KMS-11 (cell line): ENCODE results near the gene EIF2AK3.
"Not testable (repeated sequence)": the region's sequence is repeated elsewhere in the genome, so short reads cannot be mapped to it uniquely, and the experiment has no call there.

ENCODE experiments used
- H2AFZ ChIP-seq: fragments of 200-600 bp; sonication (generic); 2 replicates; pipeline ENCODE4 v1.6.1; 2016; ENCODE audit warnings: antibody characterized with exemption, mixed run types, low read depth
- H3K27ac ChIP-seq: fragments of 200-600 bp; sonication (generic); 2 replicates; pipeline ENCODE4 v1.6.1; 2016; ENCODE audit warnings: mild to moderate bottlenecking, mixed run types
- H3K27me3 ChIP-seq: fragments of 200-600 bp; sonication (generic); 2 replicates; pipeline ENCODE4 v1.6.1; 2017; ENCODE audit warnings: mild to moderate bottlenecking, low read depth, mixed run types, moderate library complexity; ENCODE audit not compliant: insufficient read depth
- H3K36me3 ChIP-seq: fragments of 200-600 bp; sonication (generic); 2 replicates; pipeline ENCODE4 v1.6.1; 2017; ENCODE audit warnings: mild to moderate bottlenecking, mixed run types; ENCODE audit not compliant: insufficient read depth
- H3K4me1 ChIP-seq: fragments of 200-600 bp; sonication (generic); 2 replicates; pipeline ENCODE4 v1.6.1; 2016; ENCODE audit warnings: mild to moderate bottlenecking, low read depth, mixed run types; ENCODE audit not compliant: poor library complexity, severe bottlenecking
- H3K4me2 ChIP-seq: fragments of 200-600 bp; sonication (generic); 2 replicates; pipeline ENCODE4 v1.7.0; 2016; ENCODE audit warnings: mild to moderate bottlenecking, mixed run types
- H3K4me3 ChIP-seq: fragments of 200-600 bp; sonication (generic); IDR thresholded peaks from 2 replicates; pipeline ENCODE4 v1.6.1; 2017; ENCODE audit warnings: low read depth, low read length, mixed read lengths; ENCODE audit not compliant: insufficient read depth
- H3K79me2 ChIP-seq: fragments of 200-600 bp; sonication (generic); 2 replicates; pipeline ENCODE4 v1.6.1; 2016; ENCODE audit warnings: low read depth, mixed run types; ENCODE audit not compliant: insufficient read depth
- H3K9ac ChIP-seq: fragments of 200-600 bp; sonication (generic); 2 replicates; pipeline ENCODE4 v1.6.1; 2016; ENCODE audit warnings: mild to moderate bottlenecking, mixed run types
- H4K20me1 ChIP-seq: fragments of 200-600 bp; sonication (generic); 2 replicates; pipeline ENCODE4 v1.6.1; 2016; ENCODE audit warnings: mild to moderate bottlenecking, mixed run types; ENCODE audit not compliant: insufficient read depth
- TF ChIP-seq, protein P1 (sequence below): fragments of 200-600 bp; sonication (generic); conservative IDR thresholded peaks from 2 replicates; pipeline ENCODE4 v1.6.1; 2017; ENCODE audit warnings: low read depth, mild to moderate bottlenecking, antibody characterized with exemption, low read length, moderate library complexity, mixed read lengths

The EIF2AK3 gene

DNA sequence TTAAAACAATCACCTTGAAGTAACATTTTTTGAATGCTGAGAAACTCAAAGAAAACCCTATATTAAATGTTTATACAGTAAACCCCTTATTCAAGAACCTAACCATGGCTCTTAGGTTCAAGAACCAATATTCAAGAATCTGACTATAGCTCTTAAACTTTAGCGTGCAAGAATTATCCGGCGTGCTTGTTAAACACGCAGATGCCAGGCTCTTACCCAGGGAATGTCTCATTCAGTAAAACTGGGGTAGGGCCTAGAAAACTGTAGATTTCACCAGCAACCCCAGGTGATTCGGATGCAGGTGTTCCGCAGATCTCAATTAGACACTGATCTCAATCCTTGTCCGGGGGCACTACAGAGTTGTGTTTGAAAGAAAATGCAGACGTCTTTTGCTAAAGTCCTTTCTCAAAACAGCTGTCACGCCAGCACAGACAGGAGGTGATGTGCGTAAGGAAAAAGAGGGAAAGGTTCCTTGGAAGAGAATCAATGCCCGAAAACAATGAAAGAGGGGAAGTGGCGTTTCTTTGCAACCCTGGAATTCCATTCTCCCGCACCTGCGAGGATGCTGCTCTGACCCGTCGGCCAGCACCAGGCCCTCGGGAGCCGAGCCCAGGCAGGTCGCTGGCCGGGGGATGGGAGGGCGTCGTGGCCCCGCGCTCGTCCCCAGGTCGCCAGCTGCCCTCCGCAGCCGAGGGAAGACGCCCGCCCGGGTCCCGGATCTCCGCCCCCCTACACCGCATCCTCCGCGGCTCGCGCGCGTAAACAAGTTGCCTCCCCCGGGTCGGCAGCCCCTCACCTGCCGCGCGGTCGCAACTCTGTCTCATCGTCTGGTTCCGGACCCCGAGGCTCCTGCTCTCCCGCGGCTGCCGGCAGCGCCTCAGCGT lies 851 bp downstream of the EIF2AK3 start:
- Histone ChIP-seq H3K4me2 (peak overlapping the region; percentile 99), H3K4me1 (peaks cover 49% of the 10 kb centered on the region), H4K20me1 (no peaks in the 10 kb centered on the region), H3K27ac (peak overlapping the region; percentile 68), H3K9ac (peak overlapping the region; percentile 72), H3K79me2 (peaks cover 53% of the 10 kb centered on the region), H3K36me3 (no peaks in the 10 kb centered on the region), H2AFZ (peak overlapping the region; percentile 65), H3K4me3 (peak overlapping the region; percentile 97), H3K27me3 (no peaks in the 10 kb centered on the region)
- TF ChIP-seq, protein P1, sequence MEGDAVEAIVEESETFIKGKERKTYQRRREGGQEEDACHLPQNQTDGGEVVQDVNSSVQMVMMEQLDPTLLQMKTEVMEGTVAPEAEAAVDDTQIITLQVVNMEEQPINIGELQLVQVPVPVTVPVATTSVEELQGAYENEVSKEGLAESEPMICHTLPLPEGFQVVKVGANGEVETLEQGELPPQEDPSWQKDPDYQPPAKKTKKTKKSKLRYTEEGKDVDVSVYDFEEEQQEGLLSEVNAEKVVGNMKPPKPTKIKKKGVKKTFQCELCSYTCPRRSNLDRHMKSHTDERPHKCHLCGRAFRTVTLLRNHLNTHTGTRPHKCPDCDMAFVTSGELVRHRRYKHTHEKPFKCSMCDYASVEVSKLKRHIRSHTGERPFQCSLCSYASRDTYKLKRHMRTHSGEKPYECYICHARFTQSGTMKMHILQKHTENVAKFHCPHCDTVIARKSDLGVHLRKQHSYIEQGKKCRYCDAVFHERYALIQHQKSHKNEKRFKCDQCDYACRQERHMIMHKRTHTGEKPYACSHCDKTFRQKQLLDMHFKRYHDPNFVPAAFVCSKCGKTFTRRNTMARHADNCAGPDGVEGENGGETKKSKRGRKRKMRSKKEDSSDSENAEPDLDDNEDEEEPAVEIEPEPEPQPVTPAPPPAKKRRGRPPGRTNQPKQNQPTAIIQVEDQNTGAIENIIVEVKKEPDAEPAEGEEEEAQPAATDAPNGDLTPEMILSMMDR, result no peak

DNA sequence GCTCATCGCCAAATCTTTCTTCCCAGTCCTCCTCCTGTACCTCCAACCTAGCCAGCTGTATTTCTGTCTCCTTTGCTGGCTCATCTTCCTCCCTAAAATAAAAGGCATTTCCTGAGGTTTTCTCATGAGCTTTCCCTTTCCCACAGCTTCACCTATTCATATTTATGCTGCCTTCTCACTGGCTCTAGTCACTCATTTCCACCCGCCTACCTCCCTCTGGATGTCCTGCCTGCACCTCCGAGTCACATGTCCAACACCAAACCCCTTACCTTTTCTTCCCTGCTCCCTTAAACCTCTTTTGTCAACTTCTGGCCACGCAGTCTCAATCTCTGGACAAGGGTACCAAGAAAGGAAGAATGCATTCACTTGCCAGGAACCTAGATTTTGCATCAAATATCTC lies 2.8 kb downstream of the EIF2AK3 start:
- Histone ChIP-seq H3K79me2 (peaks cover 72% of the 10 kb centered on the region), H3K4me2 (peak overlapping the region; percentile 99; the same call in 1 of the 2 replicates), H3K4me3 (no peak overlapping the region), H3K27ac (no peak overlapping the region), H3K36me3 (no peaks in the 10 kb centered on the region), H3K27me3 (no peaks in the 10 kb centered on the region), H3K4me1 (peaks cover 64% of the 10 kb centered on the region), H2AFZ (no peak overlapping the region), H4K20me1 (no peaks in the 10 kb centered on the region), H3K9ac (no peak overlapping the region)
- TF ChIP-seq, protein P1, result no peak

DNA sequence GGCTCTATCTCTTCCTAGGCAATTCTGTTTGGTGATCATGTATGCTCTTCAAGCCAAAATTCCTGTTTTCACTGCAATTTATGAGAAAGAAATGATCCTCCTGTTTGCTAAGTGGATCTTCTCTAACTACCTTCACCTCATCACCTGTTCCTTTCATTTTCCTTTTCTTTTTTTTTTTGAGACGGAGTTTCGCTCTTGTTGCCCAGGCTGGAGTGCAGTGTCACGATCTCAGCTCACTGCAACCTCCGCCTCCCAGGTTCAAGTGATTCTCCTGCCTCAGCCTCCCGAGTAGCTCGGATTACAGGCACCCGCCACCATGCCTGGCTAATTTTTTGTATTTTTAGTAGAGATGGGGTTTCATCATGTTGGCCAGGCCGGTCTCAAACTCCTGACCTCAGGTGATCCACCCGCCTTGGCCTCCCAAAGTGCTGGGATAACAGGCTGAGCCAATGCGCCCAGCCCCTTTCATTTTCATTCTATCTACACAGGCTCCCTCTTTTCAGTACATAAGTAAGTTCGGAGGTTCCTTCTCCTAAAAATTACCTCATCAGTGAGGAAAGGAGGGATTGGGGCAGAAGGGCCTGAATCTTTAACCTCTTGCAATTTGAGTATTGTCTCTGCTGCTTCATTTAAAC lies 3.3 kb downstream of the EIF2AK3 start:
- H3K9ac ChIP-seq, H3K27ac ChIP-seq: not testable (repeated sequence)

DNA sequence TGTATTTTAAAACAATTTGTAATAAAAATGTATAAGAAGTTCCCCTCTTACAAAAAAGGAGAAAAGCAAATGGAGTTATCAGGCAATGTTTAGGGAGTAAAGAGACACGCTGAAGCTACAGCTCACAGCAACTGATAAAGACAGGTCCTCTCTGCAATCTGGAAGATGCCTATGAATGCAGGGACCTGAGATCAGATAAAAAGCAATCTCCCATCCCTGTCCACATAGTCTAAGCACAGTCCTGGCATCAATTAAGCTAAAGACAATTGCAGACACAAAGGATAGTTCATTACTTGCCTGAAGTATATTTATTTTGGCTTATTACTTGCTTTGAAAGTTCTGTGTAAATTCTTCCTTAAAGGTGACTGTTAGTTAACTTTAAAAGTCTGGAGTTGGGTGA lies 5.0 kb downstream of the EIF2AK3 start:
- no peak overlapping the region for H3K4me3 ChIP-seq
- H3K4me1 ChIP-seq, result peaks cover 67% of the 10 kb centered on the region
- no peak overlapping the region for H3K4me2 ChIP-seq
- H2AFZ ChIP-seq, result no peak overlapping the region
- H3K27ac ChIP-seq, result no peak overlapping the region
- H3K79me2 ChIP-seq, result peaks cover 94% of the 10 kb centered on the region
- TF ChIP-seq, protein P1, result no peak
- no peaks in the 10 kb centered on the region for H3K36me3 ChIP-seq
- H3K9ac ChIP-seq, result no peak overlapping the region
- no peaks in the 10 kb centered on the region for H4K20me1 ChIP-seq
- no peaks in the 10 kb centered on the region for H3K27me3 ChIP-seq

More for the DNA sequence above, 3.3 kb downstream of the EIF2AK3 start:
- H3K36me3 ChIP-seq, H4K20me1 ChIP-seq, H3K4me3 ChIP-seq, H2AFZ ChIP-seq, H3K27me3 ChIP-seq: not testable (repeated sequence)
- Histone ChIP-seq H3K79me2 (peaks cover 78% of the 10 kb centered on the region), H3K4me2 (peak overlapping the region; percentile 99; the same call in 1 of the 2 replicates), H3K4me1 (peaks cover 59% of the 10 kb centered on the region)
